Astrocyte (in vitro differentiated cells and primary cell): ENCODE measurements around the gene ARMH1.

Source experiments
- CTCF ChIP-seq: IDR thresholded peaks from 2 replicates; pipeline ENCODE4 v1.5.1; 2011; ENCODE audit warnings: low read depth, mild to moderate bottlenecking, inconsistent platforms, low read length, moderate library complexity; ENCODE audit not compliant: insufficient read depth
- EZH2 ChIP-seq: IDR thresholded peaks from 2 replicates; pipeline ENCODE4 v1.6.1; 2012; ENCODE audit warnings: mild to moderate bottlenecking, low read length, inconsistent platforms; ENCODE audit not compliant: insufficient read depth

GRCh38 chr1:44637702-44638411 lies 36.7 kb upstream of the ARMH1 start:
- TF ChIP-seq CTCF = no peak
- TF ChIP-seq EZH2 = no peak
